ENCODE measurements around the gene ECSIT. TPM values are rescaled to one million over a fixed set of nuclear protein-coding genes. Genes with fewer than 3 reads are reported as not detected.

The ECSIT gene
- total and polyA plus RNA-seq, 2 donors (not counting 1 experiment from before 2014, with no cell fraction given) = 45.6 to 63.1 TPM

DNA sequence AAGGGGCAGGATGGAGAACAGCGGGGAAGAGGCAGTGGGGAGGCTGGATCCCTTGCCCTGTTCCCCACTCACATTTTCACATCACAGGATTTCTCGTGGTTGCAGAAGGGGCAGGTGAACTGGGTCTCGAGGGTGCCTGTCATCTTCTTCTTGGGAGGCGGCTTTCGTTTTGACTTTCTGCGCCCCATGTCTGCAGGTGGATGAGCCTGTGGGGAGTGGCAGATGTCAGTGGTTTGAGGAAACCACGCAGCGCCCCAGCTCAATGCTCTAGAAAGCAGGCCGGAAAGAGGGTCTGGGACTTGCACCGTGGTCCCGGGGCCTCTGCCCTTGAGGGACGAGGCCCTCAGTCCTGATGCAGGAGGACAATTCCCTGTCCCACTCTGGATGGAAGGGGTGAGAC is 25.2 kb upstream of the ECSIT start:
- no peaks in the 10 kb centered on the region for H3K27me3 ChIP-seq (replicated peaks in 1 of 4; ENCODE audit: control extremely low read depth in 1 of 4, control insufficient read depth in 3 of 4, insufficient read depth in 4 of 4, low read length in 3 of 4)
- no peaks in the 10 kb centered on the region for H3K27me3 Mint-ChIP-seq
- ChIA-PET POLR2A (interaction anchor here (0.5 to 0.7 kb wide), 3 partner anchors 11 to 1317 kb away, joined by 3 to 4 read pairs (median 3); no protein-coding TSS in a partner anchor), CTCF (interaction anchor here (10.7 kb wide), 1 partner anchor 33 kb away, joined by 289 read pairs; no protein-coding TSS in a partner anchor)
- peaks cover 37% of the 10 kb centered on the region for H4K20me1 ChIP-seq (ENCODE audit: control insufficient read depth, insufficient read depth, low read length, poor library complexity, severe bottlenecking)
- no peaks in the 10 kb centered on the region for H3K9me3 ChIP-seq (ENCODE audit: control extremely low read depth in 1 of 3, control insufficient read depth in 2 of 3, insufficient read depth in 1 of 3, low read length in 2 of 3)
- no peaks in the 10 kb centered on the region for H3K9me3 Mint-ChIP-seq (ENCODE audit: insufficient read depth)
- peaks cover 52% of the 10 kb centered on the region for H3K4me1 Mint-ChIP-seq
- peak overlapping the region; percentile 93 for H3K27ac Mint-ChIP-seq
- H3K4me1 ChIP-seq (ENCODE audit: control insufficient read depth in 2 of 2, insufficient read depth in 2 of 2, low read length in 2 of 2) = peaks cover 30 to 55% of the 10 kb centered on the region in 2 donors
- peak overlapping the region; percentile 75 to 84 for H3K27ac ChIP-seq (ENCODE audit: low read length in 2 of 2)
- peak; percentile 74 for DNase-seq
- no peak for ATAC-seq (ENCODE audit: low read depth)
- H3K4me3 Mint-ChIP-seq = peak overlapping the region; percentile 60
- H3K4me3 ChIP-seq (ENCODE audit: control extremely low read depth in 1 of 5, extremely low read depth in 1 of 5, insufficient read depth in 1 of 5, low read depth in 2 of 5, low read length in 4 of 5) = no peak overlapping the region
- WGBS (ENCODE audit: insufficient coverage) = 40% methylated on average over 9 of the region's 12 CpGs
- TF ChIP-seq, protein P1, sequence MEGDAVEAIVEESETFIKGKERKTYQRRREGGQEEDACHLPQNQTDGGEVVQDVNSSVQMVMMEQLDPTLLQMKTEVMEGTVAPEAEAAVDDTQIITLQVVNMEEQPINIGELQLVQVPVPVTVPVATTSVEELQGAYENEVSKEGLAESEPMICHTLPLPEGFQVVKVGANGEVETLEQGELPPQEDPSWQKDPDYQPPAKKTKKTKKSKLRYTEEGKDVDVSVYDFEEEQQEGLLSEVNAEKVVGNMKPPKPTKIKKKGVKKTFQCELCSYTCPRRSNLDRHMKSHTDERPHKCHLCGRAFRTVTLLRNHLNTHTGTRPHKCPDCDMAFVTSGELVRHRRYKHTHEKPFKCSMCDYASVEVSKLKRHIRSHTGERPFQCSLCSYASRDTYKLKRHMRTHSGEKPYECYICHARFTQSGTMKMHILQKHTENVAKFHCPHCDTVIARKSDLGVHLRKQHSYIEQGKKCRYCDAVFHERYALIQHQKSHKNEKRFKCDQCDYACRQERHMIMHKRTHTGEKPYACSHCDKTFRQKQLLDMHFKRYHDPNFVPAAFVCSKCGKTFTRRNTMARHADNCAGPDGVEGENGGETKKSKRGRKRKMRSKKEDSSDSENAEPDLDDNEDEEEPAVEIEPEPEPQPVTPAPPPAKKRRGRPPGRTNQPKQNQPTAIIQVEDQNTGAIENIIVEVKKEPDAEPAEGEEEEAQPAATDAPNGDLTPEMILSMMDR (IDR thresholded peaks at IDR 0.05) = no peak
- no peak for TF ChIP-seq EZH2 (IDR thresholded peaks at IDR 0.05; ENCODE audit: borderline replicate concordance, insufficient read depth, low read depth, low read length, poor library complexity, severe bottlenecking)
- H3K36me3 ChIP-seq (replicated peaks in 1 of 2; ENCODE audit: control extremely low read depth in 1 of 2, control insufficient read depth in 1 of 2, extremely low read depth in 1 of 2, insufficient read depth in 2 of 2, low read length in 1 of 2) = peaks cover 0 to 34% of the 10 kb centered on the region in 2 experiments
- no peak overlapping the region for H2AFZ ChIP-seq (ENCODE audit: insufficient read depth, low read depth, low read length, poor library complexity, severe bottlenecking)
- peaks cover 32% of the 10 kb centered on the region for H3K79me2 ChIP-seq (ENCODE audit: control insufficient read depth, insufficient read depth, low read length)
- intact Hi-C loops (cut with micrococcal nuclease) = no loop called here
- no peak overlapping the region for H3K9ac ChIP-seq (ENCODE audit: low read length)
- peak overlapping the region; percentile 54 for H3K4me2 ChIP-seq (replicated peaks; ENCODE audit: low read depth, low read length, poor library complexity, severe bottlenecking)

DNA sequence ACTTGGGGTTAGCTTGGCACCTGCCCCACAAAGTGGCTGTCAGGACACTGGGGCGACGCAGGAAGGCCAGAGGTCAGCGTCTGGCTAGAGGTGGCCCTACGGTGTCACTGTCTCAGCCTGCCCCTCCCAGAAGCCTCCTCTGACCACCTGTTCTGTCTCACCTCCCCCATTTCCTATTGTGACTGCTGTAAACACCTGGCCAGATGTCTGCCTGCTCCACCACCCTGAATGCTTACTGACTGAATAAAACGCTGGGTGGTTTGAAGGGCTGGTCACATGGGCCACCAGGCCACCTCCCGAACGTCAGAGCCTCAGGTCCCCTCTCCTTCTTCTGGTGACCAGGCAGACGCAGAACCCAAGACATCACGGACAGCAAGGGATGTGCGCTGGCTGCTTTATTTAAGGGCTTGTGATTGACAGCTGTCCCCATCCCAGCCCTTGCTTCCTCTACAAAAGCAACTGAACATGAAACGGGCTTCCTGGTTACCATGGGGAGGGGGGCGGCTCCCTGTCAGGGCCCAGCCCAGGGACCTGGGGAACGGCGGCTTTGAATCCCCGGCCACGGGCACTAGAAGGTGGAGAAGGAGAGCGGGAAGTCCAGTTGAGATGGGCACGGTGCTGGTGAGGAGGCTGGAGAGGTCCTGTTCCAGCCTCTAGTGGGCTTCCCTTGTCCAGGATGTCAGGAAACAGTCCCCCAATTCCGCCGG is 23.9 kb upstream of the ECSIT start:
- ATAC-seq (ENCODE audit: low read depth) (peak; percentile 11), DNase-seq (no peak)
- Histone ChIP-seq H3K36me3 (replicated peaks in 1 of 2; ENCODE audit: control extremely low read depth in 1 of 2, control insufficient read depth in 1 of 2, extremely low read depth in 1 of 2, insufficient read depth in 2 of 2, low read length in 1 of 2) (peaks cover 0 to 34% of the 10 kb centered on the region in 2 experiments), H3K4me3 (ENCODE audit: control extremely low read depth in 1 of 5, extremely low read depth in 1 of 5, insufficient read depth in 1 of 5, low read depth in 2 of 5, low read length in 4 of 5) (no peak overlapping the region), H3K27ac (ENCODE audit: low read length in 2 of 2) (peak overlapping the region; percentile 75 to 84), H3K79me2 (ENCODE audit: control insufficient read depth, insufficient read depth, low read length) (peaks cover 19% of the 10 kb centered on the region), H3K9ac (ENCODE audit: low read length) (no peak overlapping the region), H3K27me3 (replicated peaks in 1 of 4; ENCODE audit: control extremely low read depth in 1 of 4, control insufficient read depth in 3 of 4, insufficient read depth in 4 of 4, low read length in 3 of 4) (no peaks in the 10 kb centered on the region), H2AFZ (ENCODE audit: insufficient read depth, low read depth, low read length, poor library complexity, severe bottlenecking) (no peak overlapping the region), H4K20me1 (ENCODE audit: control insufficient read depth, insufficient read depth, low read length, poor library complexity, severe bottlenecking) (peaks cover 37% of the 10 kb centered on the region), H3K4me1 (ENCODE audit: control insufficient read depth in 2 of 2, insufficient read depth in 2 of 2, low read length in 2 of 2) (peaks cover 23 to 46% of the 10 kb centered on the region in 2 donors), H3K4me2 (replicated peaks; ENCODE audit: low read depth, low read length, poor library complexity, severe bottlenecking) (peak overlapping the region; percentile 14), H3K9me3 (ENCODE audit: control extremely low read depth in 1 of 3, control insufficient read depth in 2 of 3, insufficient read depth in 1 of 3, low read length in 2 of 3) (no peaks in the 10 kb centered on the region)
- Mint-ChIP-seq H3K27ac (peak overlapping the region; percentile 80), H3K4me3 (peak overlapping the region; percentile 29), H3K27me3 (no peaks in the 10 kb centered on the region), H3K9me3 (ENCODE audit: insufficient read depth) (no peaks in the 10 kb centered on the region), H3K4me1 (peaks cover 46% of the 10 kb centered on the region)
- ChIA-PET CTCF (no interaction called here), POLR2A (interaction anchor here (0.6 kb wide), 1 partner anchor 23 kb away, joined by 3 read pairs; no protein-coding TSS in a partner anchor)
- 88% methylated on average over 14 of the region's 20 CpGs for whole genome bisulfite sequencing (ENCODE audit: insufficient coverage)
- intact Hi-C loops (cut with micrococcal nuclease) = no loop called here
- TF ChIP-seq EZH2 (IDR thresholded peaks at IDR 0.05; ENCODE audit: borderline replicate concordance, insufficient read depth, low read depth, low read length, poor library complexity, severe bottlenecking) = no peak
- TF ChIP-seq, protein P1 (IDR thresholded peaks at IDR 0.05) = no peak

Measured in B cell (primary cell).